K562 (cell line): ENCODE measurements around the gene FBXO10. TPM values are rescaled to one million over a fixed set of nuclear protein-coding genes. Genes with fewer than 3 reads are reported as not detected.
A peak's percentile ranks its signal among the peaks of the same experiment; 100 is the strongest.

ENCODE experiments used
- ARID4B ChIP-seq: sonication (generic); formaldehyde crosslinking; IDR thresholded peaks from 2 replicates; pipeline ENCODE4 v1.8.0; 2022; ENCODE audit warnings: mild to moderate bottlenecking, missing genetic modification reagents
- CBX5 ChIP-seq: IDR thresholded peaks from 2 replicates; pipeline ENCODE4 v1.6.1; 2014; ENCODE audit warnings: low read depth, borderline replicate concordance
- CREB3 ChIP-seq: fragments of 450-650 bp; conservative IDR thresholded peaks from 2 replicates; pipeline ENCODE4 v1.6.1; 2016; ENCODE audit warnings: missing genetic modification characterization, low read depth, mild to moderate bottlenecking, missing compliant biosample characterization, moderate library complexity
- ELK3 ChIP-seq: fragments of 450-650 bp; formaldehyde crosslinking; IDR thresholded peaks from 2 replicates; pipeline ENCODE4 v1.4.0; 2020; ENCODE audit warnings: mild to moderate bottlenecking
- ESRRB ChIP-seq: fragments of 250-450 bp; sonication (Bioruptor Pico); IDR thresholded peaks from 2 replicates; pipeline ENCODE4 v1.5.0; 2020; ENCODE audit warnings: mild to moderate bottlenecking, moderate library complexity, borderline replicate concordance
- EWSR1 ChIP-seq: fragments of 450-650 bp; IDR thresholded peaks from 2 replicates; pipeline ENCODE4 v1.6.1; 2018; ENCODE audit warnings: borderline replicate concordance, mild to moderate bottlenecking, low read depth, moderate library complexity; ENCODE audit not compliant: partially characterized antibody
- FOXK2 ChIP-seq, 2 experiments: fragments of 450-650 bp; IDR thresholded peaks in 1 of 2; conservative IDR thresholded peaks in 1 of 2; 2 replicates each; pipeline ENCODE4 v1.6.1; 2016; ENCODE audit warnings: low read depth in 2 of 2, mild to moderate bottlenecking in 1 of 2
- GATAD2B ChIP-seq: fragments of 450-650 bp; IDR thresholded peaks from 2 replicates; pipeline ENCODE4 v1.6.1; 2017; ENCODE audit warnings: mild to moderate bottlenecking, borderline replicate concordance
- GTF2B ChIP-seq: IDR thresholded peaks from 2 replicates; pipeline ENCODE4 v1.6.1; 2011; ENCODE audit not compliant: insufficient read length; ENCODE audit errors: extremely low read depth
- HLTF ChIP-seq: fragments of 450-650 bp; IDR thresholded peaks from 2 replicates; pipeline ENCODE4 v1.6.1; 2016
- JUNB ChIP-seq: fragments of 450-650 bp; formaldehyde crosslinking; conservative IDR thresholded peaks from 2 replicates; pipeline ENCODE4 v1.4.0; 2020; ENCODE audit warnings: mild to moderate bottlenecking
- KLF1 ChIP-seq: fragments of 450-650 bp; IDR thresholded peaks from 2 replicates; pipeline ENCODE4 v1.6.1; 2016; ENCODE audit warnings: missing genetic modification characterization, missing compliant biosample characterization
- MCM2 ChIP-seq: fragments of 450-650 bp; IDR thresholded peaks from 2 replicates; pipeline ENCODE4 v1.6.1; 2017; ENCODE audit warnings: low read depth, mild to moderate bottlenecking
- MYNN ChIP-seq, 2 experiments: sonication (generic); formaldehyde crosslinking in 1 of 2; IDR thresholded peaks; 2 replicates each; pipeline versions ENCODE4 v1.5.0 to v1.6.1; 2016 to 2020; ENCODE audit warnings: antibody characterized with exemption in 1 of 2, missing genetic modification reagents in 1 of 2
- NCOA6 ChIP-seq: fragments of 450-650 bp; IDR thresholded peaks from 2 replicates; pipeline ENCODE4 v1.6.1; 2017; ENCODE audit warnings: mild to moderate bottlenecking
- NONO ChIP-seq, 2 experiments: fragments of 200-400 bp in 1 of 2; fragments of 450-650 bp in 1 of 2; formaldehyde crosslinking in 1 of 2; IDR thresholded peaks; 2 replicates each; pipeline ENCODE4 v1.6.1; 2017; ENCODE audit warnings: low read depth in 2 of 2, mild to moderate bottlenecking in 2 of 2, moderate library complexity in 2 of 2, low read length in 1 of 2
- POLR2A ChIP-seq: fragments of 450-650 bp; conservative IDR thresholded peaks from 2 replicates; pipeline ENCODE4 v1.6.1; 2016
- SMAD4 ChIP-seq: fragments of 250-450 bp; sonication (Bioruptor Pico); conservative IDR thresholded peaks from 2 replicates; pipeline ENCODE4 v1.8.0; 2021; ENCODE audit warnings: inconsistent platforms, mild to moderate bottlenecking, moderate library complexity
- XRCC5 ChIP-seq: fragments of 200-400 bp; formaldehyde crosslinking; IDR thresholded peaks from 2 replicates; pipeline ENCODE4 v1.6.1; 2017; ENCODE audit warnings: low read depth, mild to moderate bottlenecking, low read length
- ZC3H4 ChIP-seq: sonication (generic); formaldehyde crosslinking; IDR thresholded peaks from 2 replicates; pipeline ENCODE4 v1.9.0; 2021; ENCODE audit warnings: missing genetic modification reagents, borderline replicate concordance
- ZKSCAN1 ChIP-seq: fragments of 150-350 bp; IDR thresholded peaks from 2 replicates; pipeline ENCODE4 v1.6.1; 2016; ENCODE audit warnings: low read depth, low read length
- polyA plus RNA-seq, 8 experiments: library from polyadenylated mRNA; depleted of rRNA in 4 of 8; stranded (reverse) in 5 of 8; unstranded in 3 of 8; fragments of >200 nt; fragmentation: Nextera tagmentation in 2 of 8; fragmentation: Illumina TruSeq in 1 of 8; extraction: Ambion mirVana in 2 of 8; extraction: Trizol in 1 of 8; gene quantifications; 2 replicates each; pipeline versions ENCODE4 v1.2.1 to v1.2.3, GENCODE V29; 2011 to 2014; ENCODE audit warnings: inconsistent platforms in 1 of 8, missing spikeins in 1 of 8
- total RNA-seq, 7 experiments: library from RNA; depleted of rRNA in 6 of 7; stranded (reverse); fragments of >200 nt in 6 of 7; fragmentation: Illumina TruSeq in 2 of 7; extraction: Trizol in 2 of 7; gene quantifications; 2 replicates each; pipeline versions ENCODE4 v1.2.1 to v1.2.3, GENCODE V29; 2011 to 2021; ENCODE audit warnings: low replicate concordance in 1 of 7

Gene FBXO10
- total and polyA plus RNA-seq, 9 of the 15 experiments (the other 6 are each of a cell fraction or from before 2014, with no cell fraction given), result 0.84 to 9.9 (median 6.0) TPM

- TF ChIP-seq ELK3 (CRISPR knock-in tag), result no peak
- no peak for TF ChIP-seq MCM2
- TF ChIP-seq XRCC5, result peak; percentile 28; the same call in 1 of the 2 replicates
- TF ChIP-seq EWSR1, result no peak
- TF ChIP-seq MYNN (IDR thresholded peaks at IDR 0.05), result no peak
- TF ChIP-seq MYNN (CRISPR knock-in tag; IDR thresholded peaks at IDR 0.05), result no peak
- TF ChIP-seq POLR2A, result peak; percentile 99
- no peak for TF ChIP-seq ZKSCAN1
- no peak; the same call in 1 of the 2 replicates for TF ChIP-seq CREB3 (tag)
- TF ChIP-seq ZC3H4 (CRISPR knock-in tag), result no peak
- peak; percentile 64; the same call in 1 of the 2 replicates for TF ChIP-seq KLF1 (tag)
- TF ChIP-seq GATAD2B, result no peak
- TF ChIP-seq JUNB (CRISPR knock-in tag), result no peak
- no peak for TF ChIP-seq CBX5
- no peak for TF ChIP-seq ESRRB (CRISPR knock-in tag)
- TF ChIP-seq FOXK2 (conservative IDR thresholded peaks at IDR 0.05 in 1 of 2, IDR thresholded peaks at IDR 0.05 in 1 of 2; ENCODE audit: low read depth in 2 of 2), result peak in 1 of 2 experiments; percentile 61; a peak in 3 of 4 replicates
- 0 out of 2 replicates have a peak, but pooled peaks have one; percentile 12 for TF ChIP-seq HLTF
- peak; percentile 97 for TF ChIP-seq ARID4B (CRISPR knock-in tag)
- TF ChIP-seq NONO (IDR thresholded peaks at IDR 0.05; ENCODE audit: low read depth in 2 of 2, low read length in 1 of 2), result no peak
- peak; percentile 34; the same call in 1 of the 2 replicates for TF ChIP-seq SMAD4 (CRISPR knock-in tag)
- TF ChIP-seq GTF2B, result no peak
- TF ChIP-seq NCOA6, result no peak
Measured at GRCh38 chr9:37592108-37592951, 16.1 kb upstream of the FBXO10 start, which contains the start of gene TOMM5 (continued).
